GM19395 (cell line): ENCODE data around the gene BPTF.
"Not testable (repeated sequence)": the region's sequence is repeated elsewhere in the genome, so short reads cannot be mapped to it uniquely, and the experiment has no call there.

Source experiments
- ATAC-seq: cut with Tn5 transposase; IDR thresholded peaks from one replicate; pipeline ENCODE4 v1.9.1; 2021; ENCODE audit warnings: mild to moderate bottlenecking, moderate library complexity; ENCODE audit not compliant: unreplicated experiment

BPTF gene

GRCh38 chr17:67824735-67825626 lies at the start of gene BPTF:
BPTF (plus strand) TSS chr17:67825503; CDS start chr17:67825725, 222 bp downstream.
- peak; percentile 79 for ATAC-seq

GRCh38 chr17:67779098-67779672 lies 46.1 kb upstream of the BPTF start:
- no peak for ATAC-seq

GRCh38 chr17:67784364-67785121 lies 40.8 kb upstream of the BPTF start:
- peak; percentile 54 for ATAC-seq

GRCh38 chr17:67785122-67785477 lies 40.2 kb upstream of the BPTF start:
- ATAC-seq = no peak

GRCh38 chr17:67785504-67785903 lies 39.8 kb upstream of the BPTF start:
- ATAC-seq = no peak

GRCh38 chr17:67800495-67800928 lies 24.8 kb upstream of the BPTF start:
- ATAC-seq = peak; percentile 82

GRCh38 chr17:67801626-67802175 lies 23.6 kb upstream of the BPTF start:
- no peak for ATAC-seq

- no peak for ATAC-seq
Measured at GRCh38 chr17:67810464-67810863, 14.8 kb upstream of the BPTF start.

GRCh38 chr17:67812380-67812779 lies 12.9 kb upstream of the BPTF start:
- not testable (repeated sequence) for ATAC-seq

GRCh38 chr17:67813803-67814180 lies 11.5 kb upstream of the BPTF start:
- ATAC-seq = no peak

GRCh38 chr17:67818110-67819002 lies 6.9 kb upstream of the BPTF start:
- peak; percentile 71 for ATAC-seq

- ATAC-seq = no peak
Measured at GRCh38 chr17:67819722-67820121, 5.6 kb upstream of the BPTF start.

- ATAC-seq = no peak
Measured at GRCh38 chr17:67821871-67822367, 3.4 kb upstream of the BPTF start.

- peak; percentile 39 for ATAC-seq
Measured at GRCh38 chr17:67825627-67826601, 611 bp downstream of the BPTF start.

- ATAC-seq = no peak
Measured at GRCh38 chr17:67829331-67829730, 4.0 kb downstream of the BPTF start.

- no peak for ATAC-seq
Measured at GRCh38 chr17:67830440-67830839, 5.1 kb downstream of the BPTF start.

GRCh38 chr17:67831268-67831667 lies 6.0 kb downstream of the BPTF start:
- no peak for ATAC-seq

- ATAC-seq = no peak
Measured at GRCh38 chr17:67833134-67833533, 7.8 kb downstream of the BPTF start.
